ENCODE data around the gene LDLRAD4.

- TF ChIP-seq, protein P1, sequence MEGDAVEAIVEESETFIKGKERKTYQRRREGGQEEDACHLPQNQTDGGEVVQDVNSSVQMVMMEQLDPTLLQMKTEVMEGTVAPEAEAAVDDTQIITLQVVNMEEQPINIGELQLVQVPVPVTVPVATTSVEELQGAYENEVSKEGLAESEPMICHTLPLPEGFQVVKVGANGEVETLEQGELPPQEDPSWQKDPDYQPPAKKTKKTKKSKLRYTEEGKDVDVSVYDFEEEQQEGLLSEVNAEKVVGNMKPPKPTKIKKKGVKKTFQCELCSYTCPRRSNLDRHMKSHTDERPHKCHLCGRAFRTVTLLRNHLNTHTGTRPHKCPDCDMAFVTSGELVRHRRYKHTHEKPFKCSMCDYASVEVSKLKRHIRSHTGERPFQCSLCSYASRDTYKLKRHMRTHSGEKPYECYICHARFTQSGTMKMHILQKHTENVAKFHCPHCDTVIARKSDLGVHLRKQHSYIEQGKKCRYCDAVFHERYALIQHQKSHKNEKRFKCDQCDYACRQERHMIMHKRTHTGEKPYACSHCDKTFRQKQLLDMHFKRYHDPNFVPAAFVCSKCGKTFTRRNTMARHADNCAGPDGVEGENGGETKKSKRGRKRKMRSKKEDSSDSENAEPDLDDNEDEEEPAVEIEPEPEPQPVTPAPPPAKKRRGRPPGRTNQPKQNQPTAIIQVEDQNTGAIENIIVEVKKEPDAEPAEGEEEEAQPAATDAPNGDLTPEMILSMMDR (IDR thresholded peaks at IDR 0.05; ENCODE audit: borderline replicate concordance, extremely low read depth, low read length, poor library complexity, severe bottlenecking) = no peak
- TF ChIP-seq EZH2 (IDR thresholded peaks at IDR 0.05; ENCODE audit: borderline replicate concordance, low read depth, low read length, severe bottlenecking) = no peak
Measured at GRCh38 chr18:13319629-13320028, 101.1 kb downstream of the LDLRAD4 start.

Measured in DND-41 (cell line).